Caco-2 (cell line): ENCODE measurements around the gene SORT1. TPM values are rescaled to one million over a fixed set of nuclear protein-coding genes. Genes with fewer than 3 reads are reported as not detected.

Source experiments
- BruUV-seq: library from RNA; stranded (reverse); fragments of 400-500 nt; replicated peaks from 2 replicates; lab custom pipeline; 2021; lab: Mats Ljungman, UMichigan
- CTCF ChIA-PET: fragments of 300-600 bp; sonication (Branson Sonifier 250); formaldehyde crosslinking; loops from one replicate; lab custom pipeline; 2022; ENCODE audit warnings: antibody characterized with exemption; lab: Charles Lee
- POLR2A ChIA-PET: fragments of 300-600 bp; sonication (Branson Sonifier 250); formaldehyde crosslinking; loops from one replicate; lab custom pipeline; 2022; ENCODE audit warnings: antibody characterized with exemption; lab: Charles Lee
- DNase-seq, 2 experiments: peaks; one replicate each; pipeline versions ENCODE4 v3.0.0 to v3.0.0-alpha.2; 2020 to 2022
- H3K27me3 ChIP-seq: replicated peaks from 2 replicates; pipeline ENCODE4 v1.6.0; 2011; ENCODE audit warnings: low read length; ENCODE audit not compliant: control insufficient read depth, insufficient read depth
- H3K36me3 ChIP-seq: 2 replicates; pipeline ENCODE4 v1.5.1; 2011; ENCODE audit warnings: low read length; ENCODE audit not compliant: control insufficient read depth, insufficient read depth
- H3K4me1 ChIP-seq: fragments of 250-450 bp; sonication (Bioruptor Pico); 2 replicates; pipeline ENCODE4 v1.5.1; 2020; ENCODE audit warnings: mild to moderate bottlenecking
- H3K4me3 ChIP-seq: 2 replicates; pipeline ENCODE4 v1.5.1; 2011; ENCODE audit warnings: low read depth, mild to moderate bottlenecking, control low read depth, low read length
- H3K9me3 ChIP-seq: fragments of 250-450 bp; sonication (Bioruptor Pico); 2 replicates; pipeline ENCODE4 v1.5.1; 2020; ENCODE audit warnings: mild to moderate bottlenecking, moderate library complexity
- H3K27ac Mint-ChIP-seq: one replicate; pipeline ENCODE4 v1.8.0; 2022; ENCODE audit warnings: mixed read lengths; ENCODE audit not compliant: unreplicated experiment
- H3K27me3 Mint-ChIP-seq: one replicate; pipeline ENCODE4 v1.8.0; 2022; ENCODE audit warnings: mixed read lengths; ENCODE audit not compliant: insufficient read depth, unreplicated experiment
- H3K36me3 Mint-ChIP-seq: one replicate; pipeline ENCODE4 v1.8.0; 2022; ENCODE audit warnings: mild to moderate bottlenecking, mixed read lengths; ENCODE audit not compliant: insufficient read depth, unreplicated experiment
- H3K4me1 Mint-ChIP-seq: one replicate; pipeline ENCODE4 v1.8.0; 2022; ENCODE audit warnings: low read depth, mixed read lengths; ENCODE audit not compliant: unreplicated experiment
- H3K4me3 Mint-ChIP-seq: one replicate; pipeline ENCODE4 v1.8.0; 2022; ENCODE audit warnings: mild to moderate bottlenecking, moderate library complexity, mixed read lengths; ENCODE audit not compliant: unreplicated experiment
- H3K9me3 Mint-ChIP-seq: one replicate; pipeline ENCODE4 v1.8.0; 2022; ENCODE audit warnings: mixed read lengths; ENCODE audit not compliant: unreplicated experiment
- intact Hi-C: fragments of 100-400 bp; cut with micrococcal nuclease; formaldehyde crosslinking; loops from one replicate; pipeline ENCODE4 v1.10.0; 2022; ENCODE audit not compliant: unreplicated experiment
- total RNA-seq: library from RNA; stranded (reverse); gene quantifications from 2 replicates; pipeline ENCODE4 v1.2.3, GENCODE V29; 2022
- TF ChIP-seq, protein P1 (sequence below), 2 experiments: fragments of 200-600 bp in 1 of 2; IDR thresholded peaks; 1 replicate in 1 of 2; 2 replicates in 1 of 2; pipeline versions ENCODE4 v1.5.1 to v1.8.0; 2011 to 2022; ENCODE audit warnings: antibody characterized with exemption in 1 of 2, control low read depth in 1 of 2, inconsistent platforms in 1 of 2, low read depth in 1 of 2, low read length in 1 of 2, mild to moderate bottlenecking in 1 of 2, moderate library complexity in 1 of 2; ENCODE audit not compliant: insufficient read depth in 1 of 2, severe bottlenecking in 1 of 2, unreplicated experiment in 1 of 2

Gene SORT1
- total RNA-seq, 1 experiment from 2014 or later, result 67.1 TPM

DNA sequence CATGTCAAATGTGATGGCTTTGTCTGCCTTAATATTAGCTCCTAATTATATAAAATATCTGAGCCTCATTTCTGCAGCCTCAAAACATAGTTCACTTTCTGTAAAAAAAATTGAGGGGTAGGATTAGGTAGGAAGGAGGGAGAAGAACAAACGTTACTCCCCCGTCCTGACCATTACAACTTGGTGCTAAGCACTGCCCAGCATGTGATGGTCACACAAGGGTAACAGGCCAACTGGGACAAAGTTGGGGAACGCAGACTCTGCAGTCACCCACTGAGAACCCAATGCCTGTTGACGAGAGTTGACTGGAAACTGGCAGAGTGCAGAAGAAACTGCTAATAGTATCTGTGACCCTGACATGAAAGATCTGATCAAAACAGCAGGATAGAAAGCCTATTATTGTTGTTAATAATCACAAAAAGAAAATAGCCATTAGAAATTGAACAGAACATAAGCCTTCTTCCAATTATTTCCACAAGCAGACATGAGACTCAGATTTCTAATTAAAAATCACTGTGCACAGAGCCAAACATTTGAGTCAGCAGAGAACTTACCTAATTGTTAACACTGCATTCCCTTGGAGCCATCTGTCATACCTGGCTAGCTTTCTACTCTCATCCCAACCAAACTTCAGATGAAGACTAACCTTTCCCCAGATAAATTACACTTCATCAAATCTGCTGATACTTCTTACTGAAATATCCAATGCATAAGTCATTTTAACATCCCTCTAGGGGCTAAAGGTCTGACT lies 5.5 kb downstream of the SORT1 start:
- Mint-ChIP-seq H3K4me3 (peak overlapping the region; percentile 49), H3K4me1 (peaks cover 19% of the 10 kb centered on the region), H3K9me3 (no peaks in the 10 kb centered on the region), H3K36me3 (no peaks in the 10 kb centered on the region), H3K27me3 (no peaks in the 10 kb centered on the region), H3K27ac (peak overlapping the region; percentile 59)
- Histone ChIP-seq H3K27me3 (no peaks in the 10 kb centered on the region), H3K4me3 (no peak overlapping the region), H3K4me1 (peaks cover 27% of the 10 kb centered on the region; the same call in 1 of the 2 replicates), H3K9me3 (no peaks in the 10 kb centered on the region), H3K36me3 (no peaks in the 10 kb centered on the region)
- ChIA-PET CTCF (no interaction called here), POLR2A (no interaction called here)
- no TSS peak for BruUV-seq
- TF ChIP-seq, protein P1, sequence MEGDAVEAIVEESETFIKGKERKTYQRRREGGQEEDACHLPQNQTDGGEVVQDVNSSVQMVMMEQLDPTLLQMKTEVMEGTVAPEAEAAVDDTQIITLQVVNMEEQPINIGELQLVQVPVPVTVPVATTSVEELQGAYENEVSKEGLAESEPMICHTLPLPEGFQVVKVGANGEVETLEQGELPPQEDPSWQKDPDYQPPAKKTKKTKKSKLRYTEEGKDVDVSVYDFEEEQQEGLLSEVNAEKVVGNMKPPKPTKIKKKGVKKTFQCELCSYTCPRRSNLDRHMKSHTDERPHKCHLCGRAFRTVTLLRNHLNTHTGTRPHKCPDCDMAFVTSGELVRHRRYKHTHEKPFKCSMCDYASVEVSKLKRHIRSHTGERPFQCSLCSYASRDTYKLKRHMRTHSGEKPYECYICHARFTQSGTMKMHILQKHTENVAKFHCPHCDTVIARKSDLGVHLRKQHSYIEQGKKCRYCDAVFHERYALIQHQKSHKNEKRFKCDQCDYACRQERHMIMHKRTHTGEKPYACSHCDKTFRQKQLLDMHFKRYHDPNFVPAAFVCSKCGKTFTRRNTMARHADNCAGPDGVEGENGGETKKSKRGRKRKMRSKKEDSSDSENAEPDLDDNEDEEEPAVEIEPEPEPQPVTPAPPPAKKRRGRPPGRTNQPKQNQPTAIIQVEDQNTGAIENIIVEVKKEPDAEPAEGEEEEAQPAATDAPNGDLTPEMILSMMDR (IDR thresholded peaks at IDR 0.05; ENCODE audit: insufficient read depth in 1 of 2, low read depth in 1 of 2, low read length in 1 of 2, severe bottlenecking in 1 of 2, unreplicated experiment in 1 of 2), result no peak
- DNase-seq, result no peak
- intact Hi-C loops, result no loop called here

DNA sequence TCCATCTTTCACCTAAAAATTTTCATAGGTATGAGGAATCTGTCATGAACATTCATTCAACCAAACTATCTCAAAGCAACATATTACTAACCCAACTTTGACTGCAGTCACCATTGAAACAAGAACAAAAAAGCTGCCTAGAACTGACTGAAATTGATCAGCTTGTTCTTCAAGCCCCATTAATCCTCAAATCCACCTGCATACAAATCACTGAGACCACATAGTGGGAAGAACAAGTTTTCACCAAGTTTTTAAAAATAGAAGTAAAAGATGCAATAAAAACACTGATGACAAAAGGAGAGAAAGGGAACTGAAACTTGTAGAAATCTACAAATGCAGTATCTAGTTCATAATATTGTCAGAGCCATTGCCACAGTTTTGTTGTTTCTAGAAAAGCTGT lies 6.1 kb downstream of the SORT1 start:
- CTCF ChIA-PET, result interaction anchor here (0.7 kb wide), 1 partner anchor 100 kb away, joined by 3 read pairs; no protein-coding TSS in a partner anchor
- H3K4me1 Mint-ChIP-seq, result peaks cover 19% of the 10 kb centered on the region
- no peaks in the 10 kb centered on the region for H3K9me3 Mint-ChIP-seq
- TF ChIP-seq, protein P1 (IDR thresholded peaks at IDR 0.05; ENCODE audit: insufficient read depth in 1 of 2, low read depth in 1 of 2, low read length in 1 of 2, severe bottlenecking in 1 of 2, unreplicated experiment in 1 of 2), result no peak
- intact Hi-C loops, result no loop called here
- no peak overlapping the region for H3K4me3 Mint-ChIP-seq
- H3K4me1 ChIP-seq, result peaks cover 27% of the 10 kb centered on the region; the same call in 1 of the 2 replicates
- no peaks in the 10 kb centered on the region for H3K36me3 ChIP-seq
- no TSS peak for BruUV-seq
- no peaks in the 10 kb centered on the region for H3K36me3 Mint-ChIP-seq
- H3K27me3 Mint-ChIP-seq, result no peaks in the 10 kb centered on the region
- no peak overlapping the region for H3K27ac Mint-ChIP-seq
- DNase-seq, result no peak
- no peaks in the 10 kb centered on the region for H3K27me3 ChIP-seq
- no peak overlapping the region for H3K4me3 ChIP-seq
- H3K9me3 ChIP-seq, result no peaks in the 10 kb centered on the region
- POLR2A ChIA-PET, result no interaction called here

DNA sequence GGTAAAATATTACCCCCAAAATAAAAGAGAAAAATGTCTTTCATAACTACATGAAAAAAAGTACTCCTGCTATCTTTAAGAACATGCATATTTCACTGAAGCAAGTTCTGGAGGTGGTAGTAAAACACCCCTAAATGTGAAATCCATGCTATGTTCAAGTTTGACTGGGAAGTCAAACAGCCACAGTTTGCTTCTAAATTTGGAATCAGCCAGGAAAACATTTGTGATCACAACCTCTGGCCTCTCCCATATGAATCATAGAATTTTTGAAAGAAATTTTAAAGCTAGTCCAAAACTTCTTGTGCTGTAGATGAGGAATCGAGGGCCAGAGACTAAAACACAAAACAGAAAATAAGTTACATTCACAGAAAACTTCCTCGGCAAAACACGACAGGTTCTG lies 6.6 kb downstream of the SORT1 start:
- no peaks in the 10 kb centered on the region for H3K9me3 ChIP-seq
- H3K4me3 ChIP-seq, result no peak overlapping the region
- no peaks in the 10 kb centered on the region for H3K27me3 Mint-ChIP-seq
- H3K27me3 ChIP-seq, result no peaks in the 10 kb centered on the region
- ChIA-PET POLR2A (no interaction called here), CTCF (interaction anchor here (0.7 kb wide), 1 partner anchor 99 kb away, joined by 3 read pairs; no protein-coding TSS in a partner anchor)
- no peak overlapping the region for H3K4me3 Mint-ChIP-seq
- BruUV-seq, result no TSS peak
- no peak overlapping the region for H3K27ac Mint-ChIP-seq
- no peak for DNase-seq
- peaks cover 19% of the 10 kb centered on the region for H3K4me1 Mint-ChIP-seq
- TF ChIP-seq, protein P1 (IDR thresholded peaks at IDR 0.05; ENCODE audit: insufficient read depth in 1 of 2, low read depth in 1 of 2, low read length in 1 of 2, severe bottlenecking in 1 of 2, unreplicated experiment in 1 of 2), result no peak
- no peaks in the 10 kb centered on the region for H3K36me3 Mint-ChIP-seq
- no peaks in the 10 kb centered on the region for H3K36me3 ChIP-seq
- no peaks in the 10 kb centered on the region for H3K9me3 Mint-ChIP-seq
- H3K4me1 ChIP-seq, result peaks cover 23% of the 10 kb centered on the region; the same call in 1 of the 2 replicates
- intact Hi-C loops, result no loop called here
